ENCODE data around the gene XDH. TPM values are rescaled to one million over a fixed set of nuclear protein-coding genes. Genes with fewer than 3 reads are reported as not detected.

XDH gene
- total and polyA plus RNA-seq, 2 donors (not counting 1 experiment from before 2014, with no cell fraction given), result 0.50 to 0.59 TPM

DNA sequence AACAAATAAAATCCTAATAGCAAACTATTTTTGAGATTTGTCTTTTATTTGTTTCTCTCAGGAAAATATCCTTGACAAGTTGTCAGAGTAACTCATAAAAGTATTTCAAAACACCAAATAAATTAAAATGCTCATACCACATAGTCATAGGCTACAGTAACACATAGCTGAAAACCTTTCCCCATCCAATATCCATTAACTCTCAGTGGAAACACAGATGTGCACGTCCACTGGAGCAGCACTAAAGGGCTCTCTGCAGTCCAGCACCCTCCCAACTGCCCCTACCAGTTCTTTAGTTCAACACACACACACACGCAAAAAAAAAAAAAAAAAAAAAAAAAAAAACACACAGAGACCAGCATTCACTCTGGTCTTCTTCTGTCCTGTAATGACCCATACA, 879 bp upstream of the XDH start:
- no peaks in the 10 kb centered on the region for H3K4me1 ChIP-seq (ENCODE audit: control insufficient read depth, extremely low read depth, insufficient read depth, low read length)
- no peak overlapping the region for H2AFZ ChIP-seq (ENCODE audit: low read length)
- TF ChIP-seq EZH2 (IDR thresholded peaks at IDR 0.05; ENCODE audit: low read length, missing control alignments), result no peak
- TF ChIP-seq, protein P1, sequence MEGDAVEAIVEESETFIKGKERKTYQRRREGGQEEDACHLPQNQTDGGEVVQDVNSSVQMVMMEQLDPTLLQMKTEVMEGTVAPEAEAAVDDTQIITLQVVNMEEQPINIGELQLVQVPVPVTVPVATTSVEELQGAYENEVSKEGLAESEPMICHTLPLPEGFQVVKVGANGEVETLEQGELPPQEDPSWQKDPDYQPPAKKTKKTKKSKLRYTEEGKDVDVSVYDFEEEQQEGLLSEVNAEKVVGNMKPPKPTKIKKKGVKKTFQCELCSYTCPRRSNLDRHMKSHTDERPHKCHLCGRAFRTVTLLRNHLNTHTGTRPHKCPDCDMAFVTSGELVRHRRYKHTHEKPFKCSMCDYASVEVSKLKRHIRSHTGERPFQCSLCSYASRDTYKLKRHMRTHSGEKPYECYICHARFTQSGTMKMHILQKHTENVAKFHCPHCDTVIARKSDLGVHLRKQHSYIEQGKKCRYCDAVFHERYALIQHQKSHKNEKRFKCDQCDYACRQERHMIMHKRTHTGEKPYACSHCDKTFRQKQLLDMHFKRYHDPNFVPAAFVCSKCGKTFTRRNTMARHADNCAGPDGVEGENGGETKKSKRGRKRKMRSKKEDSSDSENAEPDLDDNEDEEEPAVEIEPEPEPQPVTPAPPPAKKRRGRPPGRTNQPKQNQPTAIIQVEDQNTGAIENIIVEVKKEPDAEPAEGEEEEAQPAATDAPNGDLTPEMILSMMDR (conservative IDR thresholded peaks at IDR 0.05 in 1 of 2, IDR thresholded peaks at IDR 0.05 in 1 of 2; ENCODE audit: low read depth in 1 of 2, low read length in 2 of 2), result no peak
- no peak overlapping the region for H3K4me2 ChIP-seq (ENCODE audit: extremely low read depth, insufficient read depth, low read length)
- H3K4me3 ChIP-seq (replicated peaks in 1 of 4; ENCODE audit: control extremely low read depth in 1 of 4, insufficient read depth in 1 of 4, low read depth in 3 of 4, low read length in 4 of 4), result no peak overlapping the region
- no peaks in the 10 kb centered on the region for H3K27me3 ChIP-seq (ENCODE audit: control insufficient read depth, insufficient read depth, low read length)
- H3K9ac ChIP-seq (ENCODE audit: insufficient read depth, low read length), result no peak overlapping the region
- no peaks in the 10 kb centered on the region for H4K20me1 ChIP-seq (ENCODE audit: control insufficient read depth, extremely low read depth, insufficient read depth, low read length)
- H3K9me3 ChIP-seq (ENCODE audit: control insufficient read depth, insufficient read depth, low read depth, low read length), result no peaks in the 10 kb centered on the region
- no peak for DNase-seq (ENCODE audit: low read depth in 2 of 2)
- H3K79me2 ChIP-seq (ENCODE audit: control insufficient read depth, insufficient read depth, low read length), result no peaks in the 10 kb centered on the region
- no peaks in the 10 kb centered on the region for H3K36me3 ChIP-seq (ENCODE audit: control insufficient read depth, insufficient read depth, low read length)
- no peak overlapping the region for H3K27ac ChIP-seq (ENCODE audit: insufficient read depth, low read length)

DNA sequence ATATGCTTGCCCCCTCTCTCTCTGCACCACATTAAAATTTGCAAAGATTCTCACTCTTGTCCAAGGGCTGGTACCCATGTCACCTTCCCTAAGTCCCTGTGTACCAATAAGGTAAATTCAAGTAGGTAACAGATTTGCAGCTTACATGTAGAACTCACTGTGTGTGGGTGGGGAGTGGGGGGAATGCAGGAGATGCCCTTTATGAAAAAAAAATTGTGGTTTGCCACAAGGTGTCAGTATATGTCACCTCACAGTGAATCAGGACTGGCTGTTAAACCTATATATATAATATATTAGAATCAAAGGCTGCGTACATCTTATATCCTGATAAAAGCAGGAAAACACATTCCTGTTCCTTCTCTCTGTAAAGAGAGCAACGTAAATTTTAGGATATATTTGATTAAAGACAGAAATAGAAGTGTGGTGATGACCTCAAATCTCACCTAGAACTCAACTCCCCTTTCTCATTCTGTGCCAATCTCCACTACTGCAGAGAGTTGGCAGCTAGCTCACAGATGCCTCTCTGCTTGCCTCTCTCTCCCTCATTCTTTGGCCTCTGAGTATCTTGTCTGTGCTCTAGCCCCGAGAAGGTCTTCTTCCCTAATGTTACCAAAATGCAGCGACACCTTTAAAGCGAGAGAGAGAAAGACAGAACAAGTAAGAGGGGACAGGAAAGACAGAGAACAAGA, 536 bp downstream of the XDH start:
- Histone ChIP-seq H3K4me2 (ENCODE audit: extremely low read depth, insufficient read depth, low read length) (no peak overlapping the region), H3K27ac (ENCODE audit: insufficient read depth, low read length) (no peak overlapping the region), H3K36me3 (ENCODE audit: control insufficient read depth, insufficient read depth, low read length) (no peaks in the 10 kb centered on the region), H4K20me1 (ENCODE audit: control insufficient read depth, extremely low read depth, insufficient read depth, low read length) (no peaks in the 10 kb centered on the region), H3K79me2 (ENCODE audit: control insufficient read depth, insufficient read depth, low read length) (no peaks in the 10 kb centered on the region), H3K9ac (ENCODE audit: insufficient read depth, low read length) (no peak overlapping the region), H3K4me3 (replicated peaks in 1 of 4; ENCODE audit: control extremely low read depth in 1 of 4, insufficient read depth in 1 of 4, low read depth in 3 of 4, low read length in 4 of 4) (no peak overlapping the region), H3K27me3 (ENCODE audit: control insufficient read depth, insufficient read depth, low read length) (no peaks in the 10 kb centered on the region), H2AFZ (ENCODE audit: low read length) (no peak overlapping the region), H3K4me1 (ENCODE audit: control insufficient read depth, extremely low read depth, insufficient read depth, low read length) (no peaks in the 10 kb centered on the region), H3K9me3 (ENCODE audit: control insufficient read depth, insufficient read depth, low read depth, low read length) (no peaks in the 10 kb centered on the region)
- no peak for DNase-seq (ENCODE audit: low read depth in 2 of 2)
- TF ChIP-seq, protein P1 (conservative IDR thresholded peaks at IDR 0.05 in 1 of 2, IDR thresholded peaks at IDR 0.05 in 1 of 2; ENCODE audit: low read depth in 1 of 2, low read length in 2 of 2), result peak in 1 of 2 donors; percentile 11
- TF ChIP-seq EZH2 (IDR thresholded peaks at IDR 0.05; ENCODE audit: low read length, missing control alignments), result no peak

DNA sequence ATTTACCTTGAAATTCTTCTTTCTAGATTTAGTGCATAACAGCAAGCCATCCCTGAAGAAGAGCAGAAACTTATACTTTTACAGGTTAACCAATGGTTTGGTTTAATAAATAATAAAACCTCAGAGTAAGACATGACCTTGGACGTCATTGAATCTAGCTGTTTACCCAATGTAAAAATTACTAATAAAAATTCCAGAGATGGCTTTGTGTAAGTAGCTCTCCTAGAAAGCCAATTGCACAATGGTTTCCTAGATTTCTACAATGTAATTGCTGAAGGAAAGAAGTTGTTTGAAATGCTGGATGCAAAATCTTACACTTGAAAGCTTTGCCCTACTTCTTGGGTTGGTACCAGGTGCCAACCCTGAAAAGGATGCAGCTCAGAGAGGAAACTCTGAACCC, 1.5 kb downstream of the XDH start:
- H3K27me3 ChIP-seq (ENCODE audit: control insufficient read depth, insufficient read depth, low read length), result no peaks in the 10 kb centered on the region
- no peaks in the 10 kb centered on the region for H4K20me1 ChIP-seq (ENCODE audit: control insufficient read depth, extremely low read depth, insufficient read depth, low read length)
- no peak overlapping the region for H3K4me3 ChIP-seq (replicated peaks in 1 of 4; ENCODE audit: control extremely low read depth in 1 of 4, insufficient read depth in 1 of 4, low read depth in 3 of 4, low read length in 4 of 4)
- peak in 1 of 2 donors; percentile 76 for DNase-seq (ENCODE audit: low read depth in 2 of 2)
- no peaks in the 10 kb centered on the region for H3K36me3 ChIP-seq (ENCODE audit: control insufficient read depth, insufficient read depth, low read length)
- H3K79me2 ChIP-seq (ENCODE audit: control insufficient read depth, insufficient read depth, low read length), result no peaks in the 10 kb centered on the region
- H3K9me3 ChIP-seq (ENCODE audit: control insufficient read depth, insufficient read depth, low read depth, low read length), result no peaks in the 10 kb centered on the region
- no peak overlapping the region for H3K9ac ChIP-seq (ENCODE audit: insufficient read depth, low read length)
- no peaks in the 10 kb centered on the region for H3K4me1 ChIP-seq (ENCODE audit: control insufficient read depth, extremely low read depth, insufficient read depth, low read length)
- H3K4me2 ChIP-seq (ENCODE audit: extremely low read depth, insufficient read depth, low read length), result peak overlapping the region; percentile 29
- TF ChIP-seq, protein P1 (conservative IDR thresholded peaks at IDR 0.05 in 1 of 2, IDR thresholded peaks at IDR 0.05 in 1 of 2; ENCODE audit: low read depth in 1 of 2, low read length in 2 of 2), result no peak
- TF ChIP-seq EZH2 (IDR thresholded peaks at IDR 0.05; ENCODE audit: low read length, missing control alignments), result no peak
- no peak overlapping the region for H3K27ac ChIP-seq (ENCODE audit: insufficient read depth, low read length)
- H2AFZ ChIP-seq (ENCODE audit: low read length), result no peak overlapping the region
